Measurements from ENCODE around the gene NAP1L2.
"Not testable (repeated sequence)": the region's sequence is repeated elsewhere in the genome, so short reads cannot be mapped to it uniquely, and the experiment has no call there.

The NAP1L2 gene

GRCh38 chrX:73168945-73169344 is 45.7 kb downstream of the NAP1L2 start:
- WGBS, 2 donors (ENCODE audit: extremely low coverage in 2 of 2, insufficient read length in 2 of 2, insufficient replicate concordance in 1 of 2), result no CpG with 5 or more reads among the region's 1 CpG
- not testable (repeated sequence) for DNase-seq (ENCODE audit: low spot score); H3K4me3 ChIP-seq (ENCODE audit: low read length in 2 of 2); H2BK120ac ChIP-seq (ENCODE audit: low read depth, low read length); H2BK15ac ChIP-seq (ENCODE audit: low read length); H2AFZ ChIP-seq (ENCODE audit: low read length); H3K27ac ChIP-seq (replicated peaks; ENCODE audit: low read length); H3K4me2 ChIP-seq (ENCODE audit: insufficient read depth, low read length, poor library complexity, severe bottlenecking); H3K36me3 ChIP-seq (replicated peaks in 1 of 2; ENCODE audit: control insufficient read depth in 2 of 2, insufficient read depth in 2 of 2, low read length in 2 of 2); H3K9ac ChIP-seq (ENCODE audit: low read depth, low read length, poor library complexity); H3K14ac ChIP-seq (ENCODE audit: low read length); H2AK5ac ChIP-seq (ENCODE audit: low read depth, low read length); H3K79me1 ChIP-seq (ENCODE audit: low read depth, low read length); H3K23ac ChIP-seq (ENCODE audit: low read depth, low read length, poor library complexity); H3K9me3 ChIP-seq (replicated peaks in 1 of 2; ENCODE audit: control insufficient read depth in 2 of 2, insufficient read depth in 1 of 2, low read depth in 1 of 2, low read length in 2 of 2); H3K4ac ChIP-seq (ENCODE audit: low read length); H3K18ac ChIP-seq (ENCODE audit: low read length); H3K27me3 ChIP-seq (ENCODE audit: control insufficient read depth in 3 of 3, insufficient read depth in 3 of 3, low read depth in 1 of 3, low read length in 3 of 3); H2BK5ac ChIP-seq (ENCODE audit: low read length); H2BK12ac ChIP-seq (ENCODE audit: low read length); H4K8ac ChIP-seq (ENCODE audit: low read depth, low read length); H4K91ac ChIP-seq (ENCODE audit: low read depth, low read length, poor library complexity); H3K4me1 ChIP-seq (ENCODE audit: control insufficient read depth in 2 of 2, insufficient read depth in 1 of 2, low read depth in 1 of 2, low read length in 2 of 2)
